Measurements from ENCODE around the gene DNAJA3.

- TF ChIP-seq CTCF (conservative IDR thresholded peaks at IDR 0.05): no peak
- TF ChIP-seq EZH2 (IDR thresholded peaks at IDR 0.05; ENCODE audit: low read depth): no peak
Measured at GRCh38 chr16:4428500-4428899, 2.8 kb downstream of the DNAJA3 start.
